Erythroblast (primary cell): ENCODE data around the gene EYA4.

ENCODE experiments used
- DNase-seq, 2 experiments: peaks; one replicate each; lab custom pipeline; 2025; lab: John Stamatoyannopoulos, UW
- GATA1 ChIP-seq: IDR thresholded peaks from 2 replicates; pipeline ENCODE4 v1.6.1; 2011; ENCODE audit warnings: low read depth, mild to moderate bottlenecking, control low read depth, low read length, moderate library complexity
- POLR2A ChIP-seq: IDR thresholded peaks from 2 replicates; pipeline ENCODE4 v1.6.1; 2011; ENCODE audit warnings: mild to moderate bottlenecking, low read length

EYA4 gene

DNA sequence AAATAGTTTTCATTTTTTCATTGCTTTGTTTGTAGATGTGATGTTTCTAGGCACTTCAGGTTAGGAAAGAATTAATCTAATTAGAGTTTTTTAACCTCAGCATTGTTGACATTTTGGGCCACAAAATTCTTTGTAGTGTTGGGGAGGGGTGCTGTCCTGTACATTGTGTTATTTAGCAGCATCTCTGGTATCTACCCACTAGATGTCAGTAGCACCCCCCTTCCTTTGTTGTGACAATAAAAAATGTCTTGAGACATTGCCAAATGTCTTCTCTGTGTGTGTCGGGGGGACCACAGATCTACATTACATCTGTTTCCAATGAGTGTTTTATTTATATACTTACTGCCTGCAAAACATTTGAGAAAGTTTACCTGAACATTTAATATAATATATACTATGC is 45.6 kb downstream of the EYA4 start:
- DNase-seq = peak in 1 of 2 experiments; percentile 10
- TF ChIP-seq GATA1 (no peak), POLR2A (no peak)

- no peak for DNase-seq
- no peak for TF ChIP-seq POLR2A
These were observed 47.5 kb downstream of the EYA4 start for GRCh38 chr6:133288662-133289061.

GRCh38 chr6:133289733-133290306 is 48.7 kb downstream of the EYA4 start:
- DNase-seq = no peak
- TF ChIP-seq POLR2A = no peak

DNA sequence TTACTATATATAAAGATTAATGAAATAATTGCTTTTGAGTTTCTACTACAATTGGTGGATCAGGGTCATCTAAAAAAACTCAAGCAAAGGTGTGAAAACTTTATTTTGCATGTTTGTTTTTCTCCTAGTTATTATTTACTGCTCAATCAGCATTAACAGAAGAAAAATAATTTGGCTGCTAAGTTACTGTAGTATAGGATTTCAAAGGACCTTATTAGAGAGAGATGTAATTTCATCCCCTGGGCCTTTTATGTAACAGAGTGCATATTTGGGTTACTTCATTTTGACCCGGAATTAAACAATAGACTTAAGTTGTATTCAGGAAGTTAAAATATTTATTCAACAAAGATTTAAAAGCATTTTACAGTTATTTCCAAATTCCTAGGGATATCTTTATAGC is 49.8 kb downstream of the EYA4 start:
- TF ChIP-seq POLR2A = no peak
- TF ChIP-seq GATA1 = no peak
- DNase-seq = no peak

GRCh38 chr6:133291671-133292070 is 50.5 kb downstream of the EYA4 start:
- TF ChIP-seq GATA1 = no peak
- no peak for TF ChIP-seq POLR2A
- no peak for DNase-seq

- DNase-seq = no peak
These were observed 56.5 kb downstream of the EYA4 start for GRCh38 chr6:133297657-133298056.

DNA sequence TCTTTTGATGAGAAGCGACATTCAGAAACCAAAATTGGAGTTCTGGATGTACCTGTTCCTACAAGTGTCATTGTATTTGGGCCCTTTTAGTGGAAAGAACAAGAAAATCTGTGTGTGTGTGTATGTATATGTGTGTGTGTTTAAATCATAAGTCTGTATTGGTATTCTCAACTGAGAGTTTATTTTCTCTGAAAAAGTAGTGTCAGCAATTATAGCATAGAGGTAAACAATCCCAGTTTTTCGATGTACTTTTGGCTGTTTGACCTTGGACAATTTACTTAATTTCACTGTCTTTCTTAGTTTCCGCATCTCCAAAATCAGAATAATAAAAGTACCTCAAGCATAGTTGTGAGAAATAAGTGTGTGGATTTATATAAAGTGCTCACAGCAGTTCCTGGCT is 57.2 kb downstream of the EYA4 start:
- TF ChIP-seq POLR2A = no peak
- no peak for TF ChIP-seq GATA1
- no peak for DNase-seq

More at GRCh38 chr6:133297657-133298056, 56.5 kb downstream of the EYA4 start:
- TF ChIP-seq POLR2A (no peak), GATA1 (no peak)

GRCh38 chr6:133298801-133299200 is 57.6 kb downstream of the EYA4 start:
- TF ChIP-seq POLR2A (no peak), GATA1 (no peak)
- DNase-seq = no peak

- DNase-seq = no peak
- TF ChIP-seq POLR2A (no peak), GATA1 (no peak)
These were observed 59.7 kb downstream of the EYA4 start for GRCh38 chr6:133300896-133301295.

GRCh38 chr6:133301835-133302234 is 60.7 kb downstream of the EYA4 start:
- TF ChIP-seq GATA1 (no peak), POLR2A (no peak)

DNA sequence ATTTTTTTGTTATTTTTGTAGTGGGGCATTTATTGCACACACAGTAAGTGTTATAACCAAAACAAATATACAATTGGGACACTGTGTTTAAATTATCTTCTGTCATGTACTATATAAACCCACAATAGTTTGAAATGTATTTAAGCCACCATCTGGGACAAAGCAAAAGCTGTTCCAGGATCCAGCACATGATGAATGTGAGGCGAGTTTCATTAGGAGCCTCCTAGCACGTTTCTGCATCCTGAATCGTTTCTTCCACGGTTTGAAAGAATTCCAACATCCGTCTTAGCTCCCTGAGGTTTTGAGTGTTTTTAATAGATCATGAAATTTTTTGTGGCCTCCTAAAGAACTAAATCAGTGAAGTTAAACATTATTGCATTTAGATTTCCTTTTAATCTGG is 65.8 kb downstream of the EYA4 start:
- no peak for DNase-seq
- TF ChIP-seq GATA1 = no peak
- no peak for TF ChIP-seq POLR2A

More at GRCh38 chr6:133301835-133302234, 60.7 kb downstream of the EYA4 start:
- no peak for DNase-seq

- DNase-seq = no peak
- TF ChIP-seq GATA1 (no peak), POLR2A (no peak)
These were observed 68.4 kb downstream of the EYA4 start for GRCh38 chr6:133309579-133309978.

DNA sequence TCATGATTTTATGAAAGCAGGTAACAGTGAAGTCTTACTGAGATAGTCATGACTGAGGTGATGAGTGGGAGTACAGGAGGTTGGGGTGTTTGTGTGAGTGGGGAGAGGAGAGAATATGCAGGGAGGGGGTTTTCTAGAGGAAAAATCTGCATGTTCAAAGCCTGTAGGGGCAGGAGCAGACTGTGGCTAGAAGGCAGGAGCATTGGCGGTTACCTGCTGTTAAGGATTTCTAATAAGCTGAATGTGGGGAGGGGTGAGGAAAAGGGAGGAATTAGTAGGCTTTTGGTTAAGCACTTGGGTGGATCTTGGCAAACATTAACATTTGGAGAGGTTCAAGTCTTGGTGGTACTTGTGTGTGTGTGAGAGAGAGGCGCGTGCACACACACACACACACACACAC is 70.8 kb downstream of the EYA4 start:
- no peak for TF ChIP-seq POLR2A
- no peak for TF ChIP-seq GATA1
- DNase-seq = no peak

DNA sequence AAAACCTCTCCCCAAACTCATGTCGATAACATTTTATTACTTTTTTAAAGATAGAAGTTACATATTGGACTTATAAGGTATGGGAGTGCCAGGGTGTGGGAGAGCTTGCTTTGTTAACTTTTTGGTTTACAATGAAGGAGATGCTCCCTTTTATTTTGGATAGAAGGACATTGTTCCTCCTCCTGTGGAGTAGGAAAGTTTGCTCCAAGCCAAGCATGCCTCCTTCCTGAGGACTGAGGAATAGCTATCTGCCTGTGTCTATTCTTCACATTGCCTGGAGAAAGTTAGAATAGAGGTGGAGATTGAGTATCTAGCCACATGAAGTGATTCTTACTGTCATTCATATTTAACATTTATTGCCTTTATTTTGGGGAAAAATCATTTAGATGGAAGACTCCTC is 71.9 kb downstream of the EYA4 start:
- DNase-seq = no peak
- TF ChIP-seq GATA1 (no peak), POLR2A (no peak)

- no peak for DNase-seq
- TF ChIP-seq POLR2A (no peak), GATA1 (no peak)
These were observed 73.8 kb downstream of the EYA4 start for GRCh38 chr6:133314947-133315346.
